GM06990 (cell line): ENCODE measurements around the gene VAMP7.
"Not testable (repeated sequence)": the region's sequence is repeated elsewhere in the genome, so short reads cannot be mapped to it uniquely, and the experiment has no call there.

Experiments used
- DNase-seq: peaks from one replicate; pipeline ENCODE4 v3.0.0-alpha.2; 2011; ENCODE audit not compliant: insufficient read length; ENCODE audit errors: extremely low read depth
- H3K27me3 ChIP-seq: replicated peaks from 2 replicates; pipeline ENCODE4 v1.6.0; 2011; ENCODE audit warnings: low read length; ENCODE audit not compliant: control insufficient read depth, insufficient read depth
- H3K36me3 ChIP-seq: 2 replicates; pipeline ENCODE4 v1.5.1; 2011; ENCODE audit warnings: low read length; ENCODE audit not compliant: control insufficient read depth, insufficient read depth
- H3K4me3 ChIP-seq: replicated peaks from 2 replicates; pipeline ENCODE4 v1.5.1; 2011; ENCODE audit warnings: low read depth, mild to moderate bottlenecking, control low read depth, low read length
- CTCF ChIP-seq: IDR thresholded peaks from 2 replicates; pipeline ENCODE4 v1.5.1; 2011; ENCODE audit warnings: low read length, control low read depth, mild to moderate bottlenecking, inconsistent platforms; ENCODE audit not compliant: insufficient read depth, poor library complexity, severe bottlenecking

The VAMP7 gene

GRCh38 chrX:155983326-155983725 lies 102.2 kb downstream of the VAMP7 start:
- no peak for DNase-seq
- H3K27me3 ChIP-seq: no peaks in the 10 kb centered on the region
- no peak overlapping the region for H3K4me3 ChIP-seq
- H3K36me3 ChIP-seq: no peaks in the 10 kb centered on the region
- TF ChIP-seq CTCF: no peak

- TF ChIP-seq CTCF: no peak
- Histone ChIP-seq H3K27me3 (no peaks in the 10 kb centered on the region), H3K4me3 (no peak overlapping the region), H3K36me3 (no peaks in the 10 kb centered on the region)
- no peak for DNase-seq
Observed at GRCh38 chrX:155985208-155985607, 104.1 kb downstream of the VAMP7 start.

- not testable (repeated sequence) for H3K27me3 ChIP-seq, H3K4me3 ChIP-seq, DNase-seq, H3K36me3 ChIP-seq
Observed at GRCh38 chrX:155986995-155987394, 105.8 kb downstream of the VAMP7 start.

- H3K4me3 ChIP-seq: no peak overlapping the region
- no peak for TF ChIP-seq CTCF
- H3K36me3 ChIP-seq: no peaks in the 10 kb centered on the region
- no peak for DNase-seq
- no peaks in the 10 kb centered on the region for H3K27me3 ChIP-seq
Observed at GRCh38 chrX:155988859-155989258, 107.7 kb downstream of the VAMP7 start.
